ENCODE results near the gene COL4A2. TPM values are rescaled to one million over a fixed set of nuclear protein-coding genes. Genes with fewer than 3 reads are reported as not detected.

The COL4A2 gene
- polyA plus RNA-seq, 1 donor: 443 TPM

GRCh38 chr13:110339975-110340550 lies 33.0 kb downstream of the COL4A2 start:
- DNase-seq (ENCODE audit: low read depth): no peak

GRCh38 chr13:110340812-110341444 lies 33.8 kb downstream of the COL4A2 start:
- DNase-seq (ENCODE audit: low read depth): no peak

GRCh38 chr13:110341445-110342244 lies 34.6 kb downstream of the COL4A2 start:
- no peak for DNase-seq (ENCODE audit: low read depth)

- no peak for DNase-seq (ENCODE audit: low read depth)
These were observed 35.4 kb downstream of the COL4A2 start for GRCh38 chr13:110342474-110342873.

DNA sequence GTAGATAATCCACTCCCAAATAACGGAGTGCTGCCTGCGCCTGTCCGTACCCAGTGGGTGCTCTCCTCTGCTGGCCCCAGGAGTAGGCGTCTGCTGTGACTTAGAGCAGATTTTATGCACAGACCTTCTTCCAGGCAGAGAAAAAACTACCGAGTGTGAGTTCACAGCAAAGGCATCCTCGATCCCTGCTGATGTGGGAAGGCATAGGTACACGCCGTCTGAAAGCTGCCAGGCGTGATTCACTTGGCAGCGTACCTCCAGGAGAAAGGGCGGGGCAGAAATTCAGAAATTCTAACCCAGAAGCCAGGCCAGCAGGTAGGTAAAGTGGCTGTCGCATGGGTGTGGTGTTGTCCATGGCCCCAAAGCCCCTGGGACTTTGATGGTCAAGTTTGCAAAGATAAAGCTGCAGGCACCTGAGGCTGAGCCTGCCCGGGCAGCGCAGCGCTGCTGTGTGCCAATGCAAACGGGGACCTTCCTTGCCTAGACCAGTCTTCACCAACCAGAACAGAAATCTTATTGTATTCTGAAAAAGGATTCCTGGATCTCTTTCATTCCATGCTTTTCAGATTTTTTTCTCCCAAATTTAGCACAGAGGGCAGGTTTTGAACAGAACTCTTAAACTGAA lies 36.3 kb downstream of the COL4A2 start:
- no peak for DNase-seq (ENCODE audit: low read depth)

GRCh38 chr13:110344320-110344719 lies 37.2 kb downstream of the COL4A2 start:
- no peak for DNase-seq (ENCODE audit: low read depth)

DNA sequence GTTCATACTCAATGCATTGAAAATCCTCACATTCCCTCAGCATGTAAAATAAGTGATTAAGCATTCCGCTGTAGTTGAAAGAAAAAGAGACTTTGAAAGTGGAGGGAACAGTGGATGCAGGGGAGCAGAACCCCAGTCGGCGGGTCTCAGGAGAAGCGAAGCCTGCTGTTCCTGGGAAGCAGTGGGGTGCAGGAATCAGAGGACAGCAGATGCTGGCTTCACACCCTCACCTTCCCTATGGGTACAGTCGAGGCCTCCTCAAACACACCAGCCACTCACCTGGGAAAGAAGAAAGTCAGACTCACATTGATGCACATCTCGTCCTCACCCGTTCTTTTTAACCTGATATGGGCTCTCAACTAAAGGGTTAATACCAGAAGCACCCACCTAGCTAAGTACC lies 38.2 kb downstream of the COL4A2 start:
- DNase-seq (ENCODE audit: low read depth): no peak

DNA sequence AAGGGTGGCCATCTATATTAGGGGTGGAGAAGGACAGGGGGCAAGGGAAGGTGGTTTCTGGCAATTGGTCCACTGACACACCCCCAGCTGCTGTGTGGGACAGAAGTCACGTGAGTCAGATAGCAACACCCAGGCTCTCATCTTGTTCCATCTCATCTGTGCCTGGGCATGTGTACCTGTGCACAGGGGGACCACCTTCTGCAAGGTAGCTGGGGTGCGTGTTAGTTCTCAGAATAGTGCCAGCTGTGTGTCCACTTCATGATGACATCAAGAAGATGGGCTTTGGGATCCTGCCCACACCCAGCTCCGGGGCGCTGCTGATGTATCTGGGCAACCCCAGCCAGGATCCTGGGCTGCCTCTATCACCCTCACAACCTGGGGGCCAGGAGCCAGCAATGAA lies 38.6 kb downstream of the COL4A2 start:
- no peak for DNase-seq (ENCODE audit: low read depth)

DNA sequence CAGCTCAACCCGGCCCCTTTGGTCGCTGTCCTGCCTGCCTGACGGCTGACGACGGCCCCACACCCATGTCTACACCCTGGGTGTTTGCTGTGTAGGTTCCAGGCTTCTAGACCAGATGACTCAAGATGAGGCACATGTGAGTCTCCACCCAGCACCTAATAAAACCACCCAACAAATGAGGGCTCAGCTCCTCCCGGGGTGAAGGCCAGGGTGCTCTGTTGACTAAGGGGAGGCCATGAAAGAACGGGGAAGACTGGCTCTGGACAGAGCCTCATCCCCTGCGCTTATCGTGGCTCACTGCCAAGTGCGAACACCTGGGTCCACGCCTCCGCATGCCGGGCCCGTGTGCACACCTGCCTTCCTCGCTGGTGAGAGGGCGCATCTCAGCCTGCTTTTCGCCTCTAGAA lies 39.6 kb downstream of the COL4A2 start:
- no peak for DNase-seq (ENCODE audit: low read depth)

DNA sequence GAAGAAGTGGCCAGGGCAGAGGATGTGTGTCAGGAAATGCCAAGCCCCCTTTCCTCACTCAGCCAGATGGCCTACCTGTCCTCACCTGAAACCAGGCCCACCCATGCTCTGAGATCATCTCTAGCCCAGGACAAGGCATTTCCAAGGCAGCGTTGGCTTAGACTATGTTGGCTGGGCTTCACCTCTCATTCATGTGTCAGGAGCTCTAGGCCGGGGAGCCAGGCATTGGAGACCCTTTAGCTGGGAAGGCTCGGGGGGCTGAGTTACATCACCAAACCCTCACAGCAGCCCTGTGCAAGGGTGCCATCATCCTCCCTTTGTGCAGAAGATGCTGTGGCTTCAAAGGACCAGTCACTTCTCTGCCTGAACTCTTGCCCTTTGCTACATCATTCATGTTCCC lies 40.0 kb downstream of the COL4A2 start:
- no peak for DNase-seq (ENCODE audit: low read depth)

- no peak for DNase-seq (ENCODE audit: low read depth)
These were observed 40.6 kb downstream of the COL4A2 start for GRCh38 chr13:110347535-110348308.

GRCh38 chr13:110348309-110349105 lies 41.4 kb downstream of the COL4A2 start:
- no peak for DNase-seq (ENCODE audit: low read depth)

DNA sequence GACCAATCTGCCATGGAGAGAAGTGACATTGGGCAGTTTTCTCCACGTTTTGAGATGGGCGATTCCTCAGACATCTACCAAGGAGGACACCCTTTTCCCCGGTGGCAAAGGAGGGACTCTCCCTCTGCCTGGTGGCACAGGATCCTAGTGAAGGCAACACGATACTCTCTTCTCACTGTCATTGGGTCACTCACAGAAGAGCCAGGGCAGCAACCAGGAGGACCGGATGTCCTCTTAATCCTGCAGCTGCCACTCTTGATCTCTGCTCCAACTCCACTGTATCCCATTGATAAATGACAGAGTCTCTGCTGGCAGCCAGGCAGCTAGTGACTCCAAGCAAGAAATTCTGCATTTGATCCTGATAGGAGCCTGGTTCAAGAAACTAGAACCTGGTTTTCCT lies 42.2 kb downstream of the COL4A2 start:
- DNase-seq (ENCODE audit: low read depth): no peak

- DNase-seq (ENCODE audit: low read depth): no peak
These were observed 43.0 kb downstream of the COL4A2 start for GRCh38 chr13:110350049-110350448.

GRCh38 chr13:110350509-110350908 lies 43.4 kb downstream of the COL4A2 start:
- DNase-seq (ENCODE audit: low read depth): no peak

DNA sequence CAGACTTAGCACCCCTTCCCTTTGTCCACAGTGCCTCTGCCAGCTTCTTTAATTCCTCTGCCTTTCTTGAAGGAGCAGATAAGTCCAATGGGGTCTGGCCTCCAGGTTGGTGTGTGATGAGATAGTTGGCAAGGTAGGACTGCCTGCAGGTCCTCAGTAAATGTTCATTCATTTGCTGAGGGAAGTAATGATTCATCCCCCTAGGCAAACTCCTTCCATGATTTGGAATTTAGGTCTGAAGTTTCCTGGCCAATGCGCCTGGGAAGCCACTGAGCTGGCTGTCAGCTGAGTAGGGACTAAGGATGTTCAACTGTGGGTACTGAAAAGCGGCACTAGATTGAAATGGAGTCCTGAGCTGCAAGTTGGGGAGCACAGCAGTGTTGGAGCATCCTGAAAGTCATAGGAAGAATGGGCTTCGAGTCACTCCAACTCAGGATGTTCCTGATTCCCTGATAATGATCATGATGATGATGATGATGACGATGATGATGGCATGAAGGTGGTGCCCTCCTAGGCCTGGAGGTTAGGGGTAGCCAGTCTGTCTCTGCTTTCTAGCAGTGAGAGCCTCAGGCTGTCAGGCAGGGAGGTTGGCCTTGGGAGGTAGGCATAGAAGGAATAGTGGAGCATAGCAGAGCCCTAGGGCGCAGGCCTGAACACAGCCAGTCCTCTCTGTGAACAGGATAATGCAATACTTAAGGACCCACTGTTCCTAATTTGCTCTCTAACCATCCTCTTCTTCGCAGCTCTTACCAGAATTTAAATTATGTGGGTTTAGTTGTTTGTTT lies 44.7 kb downstream of the COL4A2 start:
- DNase-seq (ENCODE audit: low read depth): no peak

GRCh38 chr13:110352735-110353134 lies 45.7 kb downstream of the COL4A2 start:
- DNase-seq (ENCODE audit: low read depth): no peak

GRCh38 chr13:110353339-110353977 lies 46.4 kb downstream of the COL4A2 start:
- no peak for DNase-seq (ENCODE audit: low read depth)

GRCh38 chr13:110354123-110354627 lies 47.1 kb downstream of the COL4A2 start:
- no peak for DNase-seq (ENCODE audit: low read depth)
